Measurements from ENCODE around the gene WIPF1.

GRCh38 chr2:174595116-174595809, 2.3 kb downstream of the WIPF1 start:
- TF ChIP-seq CTCF (IDR thresholded peaks at IDR 0.05) (no peak), POLR2A (IDR thresholded peaks at IDR 0.05; ENCODE audit: low read depth) (no peak)

Measured in esophagus muscularis mucosa (tissue), 3 donors.